ENCODE results near the gene TMOD1.
"Not testable (repeated sequence)": the region's sequence is repeated elsewhere in the genome, so short reads cannot be mapped to it uniquely, and the experiment has no call there.

Gene TMOD1

DNA sequence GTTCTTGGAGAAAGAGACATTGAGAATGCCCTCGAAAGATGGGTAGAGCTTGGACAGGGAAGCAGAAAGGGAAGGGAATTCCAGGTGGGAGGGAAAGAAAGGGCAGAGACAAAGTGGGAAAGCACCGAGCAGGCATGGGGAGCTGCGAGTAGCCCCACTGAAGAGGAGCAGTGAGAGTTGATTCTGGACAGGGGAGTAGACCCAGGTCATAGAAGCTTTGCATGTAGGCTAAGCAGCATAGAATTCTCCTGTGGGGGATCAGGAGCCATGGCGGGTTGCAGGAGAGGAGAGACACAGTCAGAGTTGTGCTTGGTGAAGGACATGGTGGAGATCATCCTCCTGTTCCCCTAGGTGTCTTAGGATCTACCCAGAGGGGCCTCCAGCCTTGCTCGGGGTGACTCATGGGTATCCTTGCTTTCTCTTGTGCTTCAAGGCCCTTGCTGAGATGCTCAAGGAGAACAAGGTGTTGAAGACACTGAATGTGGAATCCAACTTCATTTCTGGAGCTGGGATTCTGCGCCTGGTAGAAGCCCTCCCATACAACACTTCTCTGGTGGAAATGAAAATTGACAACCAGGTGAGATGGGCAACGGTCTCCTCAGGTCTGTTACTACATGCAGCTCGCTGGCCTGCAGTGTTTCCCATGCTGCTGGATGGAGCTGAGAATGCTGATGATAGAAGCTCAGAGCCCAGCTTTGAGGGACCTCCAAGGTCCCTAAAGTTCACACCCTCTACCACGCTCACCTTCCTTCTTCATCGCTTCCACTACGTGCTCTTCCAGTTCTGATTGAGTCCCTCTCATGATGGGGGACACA, 67.2 kb downstream of the TMOD1 start:
- no peak for DNase-seq

DNA sequence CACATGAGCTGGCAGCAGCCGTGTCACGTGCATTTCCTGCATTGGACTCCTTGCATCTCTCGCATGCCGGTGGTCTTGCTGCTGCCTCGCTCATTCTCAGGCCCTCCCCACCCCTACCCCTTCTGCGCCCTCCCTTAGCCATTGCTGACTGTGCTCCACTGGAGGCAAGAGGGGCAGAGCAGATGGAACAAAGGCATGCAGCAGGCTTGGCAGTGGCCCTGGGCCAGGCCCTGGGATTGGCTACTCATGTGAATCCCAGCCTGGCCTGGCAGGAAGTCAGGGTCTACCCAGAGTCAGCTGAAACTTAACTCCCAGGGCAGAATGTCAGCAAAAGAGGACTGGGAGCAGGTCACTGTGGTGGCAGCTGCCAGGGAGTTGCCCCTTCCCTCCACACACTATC, 69.4 kb downstream of the TMOD1 start:
- DNase-seq, result no peak

DNA sequence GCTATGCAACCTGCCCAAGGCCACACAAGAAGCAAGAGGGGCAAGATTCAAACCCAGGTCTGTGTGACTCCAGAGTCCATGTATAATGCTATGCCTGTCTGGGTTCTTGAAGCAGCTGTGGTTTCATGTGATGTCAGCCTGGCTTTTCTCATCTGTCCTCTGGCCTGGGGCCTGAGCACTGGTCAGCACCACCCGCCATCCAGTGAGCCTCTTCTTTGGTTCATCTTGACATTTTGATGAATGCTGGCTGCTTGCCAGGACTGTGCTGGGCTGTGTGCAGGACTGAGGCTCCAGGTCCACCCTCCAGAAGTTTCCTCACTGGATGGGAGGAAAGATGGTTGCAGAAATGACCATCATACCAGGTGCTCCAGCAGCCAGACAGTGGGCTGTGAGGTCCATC, 70.2 kb downstream of the TMOD1 start:
- no peak for DNase-seq

DNA sequence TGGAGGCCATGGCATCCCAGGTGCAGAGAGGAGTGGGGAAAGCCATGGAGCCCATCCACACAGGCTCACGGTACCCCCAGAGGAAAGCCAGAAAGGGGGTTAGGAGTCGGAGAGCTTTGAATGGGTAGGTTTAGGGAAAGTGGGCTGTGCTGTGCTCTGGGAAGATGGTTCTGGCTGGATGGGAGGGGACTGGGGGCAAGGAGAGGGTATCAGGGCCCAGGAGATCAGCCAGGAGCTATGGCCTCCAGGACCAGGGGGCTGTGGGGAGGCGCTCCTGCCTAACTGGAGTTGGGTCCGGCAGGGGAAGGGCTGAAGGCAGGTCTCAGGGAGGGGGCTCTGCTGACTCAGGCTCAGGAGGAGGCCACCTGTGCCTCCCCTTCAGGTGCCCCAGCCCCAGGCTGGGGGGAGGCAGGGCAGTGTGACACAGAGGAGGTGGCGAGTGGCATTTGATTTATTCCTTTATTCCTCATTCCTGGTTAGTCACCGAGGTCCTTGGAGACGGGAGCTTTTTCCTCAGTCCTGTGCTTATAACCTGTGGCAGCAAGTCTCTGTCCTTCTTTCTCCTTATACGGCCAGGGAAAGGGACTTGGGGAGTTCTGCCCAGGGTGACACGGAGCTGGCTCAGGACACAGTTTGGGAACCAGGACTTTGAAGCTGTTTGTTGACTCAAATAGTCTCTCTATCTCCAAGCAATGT, 70.9 kb downstream of the TMOD1 start:
- DNase-seq, result no peak

DNA sequence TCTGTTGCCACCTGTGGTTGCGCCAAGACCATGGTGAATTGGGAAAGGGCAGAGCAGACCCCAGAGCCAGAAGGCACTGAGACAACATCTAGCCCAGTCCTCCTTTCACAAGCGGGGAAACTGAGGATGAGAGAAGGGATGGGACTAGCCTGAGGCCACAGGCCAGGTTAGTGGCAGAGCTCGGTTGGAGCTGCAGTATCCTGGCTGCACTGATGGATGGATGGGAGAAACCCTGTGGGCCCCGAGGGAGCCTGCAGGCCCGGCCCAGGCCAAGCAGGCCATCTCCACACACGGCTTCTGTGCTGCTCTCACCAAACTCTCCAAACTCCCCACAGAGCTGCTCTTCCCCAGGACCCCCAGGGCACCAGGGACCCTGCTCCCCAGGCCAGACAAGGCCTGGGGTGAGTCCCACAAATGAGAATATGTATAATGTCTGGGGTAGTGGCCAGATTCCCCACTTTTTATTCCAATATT, 71.5 kb downstream of the TMOD1 start:
- DNase-seq, result no peak

DNA sequence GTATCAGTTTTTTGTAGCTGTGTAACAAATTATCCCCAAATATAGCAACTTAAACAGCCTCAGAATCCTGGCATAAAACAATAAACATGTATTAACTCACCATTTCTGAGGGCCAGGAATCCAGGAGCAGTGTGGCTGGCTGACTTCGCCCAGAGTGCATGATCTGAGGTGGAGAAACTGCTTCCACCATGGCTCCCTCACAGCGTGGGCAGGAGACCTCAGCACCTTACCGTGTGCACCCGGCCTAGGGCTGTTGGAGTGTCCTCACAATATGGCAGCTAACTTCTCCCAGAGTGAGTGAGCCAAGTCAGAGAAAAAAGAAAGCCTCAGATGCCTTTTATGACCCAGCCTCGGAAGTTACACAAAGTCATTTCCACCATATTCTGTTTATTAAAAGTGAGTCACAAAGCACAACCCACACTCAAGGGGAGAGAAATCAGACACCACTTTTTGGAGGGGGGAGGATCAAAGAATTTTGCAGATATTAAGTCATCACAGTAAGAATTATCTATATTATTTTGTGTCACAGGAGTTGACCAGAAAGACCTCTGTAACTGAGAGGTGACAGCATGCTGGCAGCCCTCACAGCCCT, 72.1 kb downstream of the TMOD1 start:
- DNase-seq, result no peak

DNA sequence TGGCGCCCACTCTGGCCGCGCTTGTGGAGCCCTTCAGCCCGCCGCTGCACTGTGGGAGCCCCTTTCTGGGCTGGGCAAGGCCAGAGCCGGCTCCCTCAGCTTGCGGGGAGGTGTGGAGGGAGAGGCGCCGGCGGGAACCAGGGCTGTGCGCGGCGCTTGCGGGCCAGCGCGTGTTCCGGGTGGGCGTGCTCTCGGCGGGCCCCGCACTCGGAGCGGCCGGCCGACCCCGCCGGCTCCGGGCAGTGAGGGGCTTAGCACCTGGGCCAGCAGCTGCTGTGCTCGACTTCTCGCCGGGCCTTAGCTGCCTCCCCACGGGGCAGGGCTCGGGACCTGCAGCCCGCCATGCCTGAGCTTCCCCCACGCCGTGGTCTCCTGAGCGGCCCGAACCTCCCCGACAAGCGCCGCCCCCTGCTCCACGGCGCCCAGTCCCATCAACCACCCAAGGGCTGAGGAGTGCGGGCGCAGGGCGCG, 72.7 kb downstream of the TMOD1 start:
- not testable (repeated sequence) for DNase-seq

DNA sequence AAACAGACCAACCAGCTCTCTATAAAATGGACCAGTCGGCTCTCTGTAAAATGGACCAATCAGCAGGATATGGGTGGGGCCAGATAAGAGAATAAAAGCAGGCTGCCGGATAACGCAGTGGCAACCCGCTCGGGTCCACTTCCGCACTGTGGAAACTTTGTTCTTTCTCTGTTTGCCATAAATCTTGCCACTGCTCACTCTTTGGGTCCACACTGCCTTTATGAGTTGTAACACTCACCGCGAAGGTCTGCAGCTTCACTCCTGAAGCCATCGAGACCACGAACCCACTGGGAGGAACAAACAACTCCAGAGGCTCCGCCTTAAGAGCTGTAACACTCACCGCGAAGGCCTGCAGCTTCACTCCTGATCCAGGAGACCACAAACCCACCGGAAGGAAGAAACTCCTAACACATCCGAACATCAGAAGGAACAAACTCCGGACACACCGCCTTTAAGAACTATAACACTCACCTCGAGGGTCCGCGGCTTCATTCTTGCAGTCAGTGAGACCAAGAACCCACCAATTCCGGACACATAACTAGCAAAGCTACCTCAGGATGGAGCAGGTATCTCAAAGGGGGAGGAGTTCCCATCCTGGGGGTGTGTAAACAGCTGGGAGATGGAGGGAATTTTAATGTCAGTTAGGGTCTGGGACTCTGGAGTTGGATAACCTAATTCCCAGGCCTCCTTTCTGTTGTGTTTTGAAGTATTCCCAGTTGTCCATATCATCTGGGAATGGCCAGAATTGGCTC, 73.6 kb downstream of the TMOD1 start:
- not testable (repeated sequence) for DNase-seq

DNA sequence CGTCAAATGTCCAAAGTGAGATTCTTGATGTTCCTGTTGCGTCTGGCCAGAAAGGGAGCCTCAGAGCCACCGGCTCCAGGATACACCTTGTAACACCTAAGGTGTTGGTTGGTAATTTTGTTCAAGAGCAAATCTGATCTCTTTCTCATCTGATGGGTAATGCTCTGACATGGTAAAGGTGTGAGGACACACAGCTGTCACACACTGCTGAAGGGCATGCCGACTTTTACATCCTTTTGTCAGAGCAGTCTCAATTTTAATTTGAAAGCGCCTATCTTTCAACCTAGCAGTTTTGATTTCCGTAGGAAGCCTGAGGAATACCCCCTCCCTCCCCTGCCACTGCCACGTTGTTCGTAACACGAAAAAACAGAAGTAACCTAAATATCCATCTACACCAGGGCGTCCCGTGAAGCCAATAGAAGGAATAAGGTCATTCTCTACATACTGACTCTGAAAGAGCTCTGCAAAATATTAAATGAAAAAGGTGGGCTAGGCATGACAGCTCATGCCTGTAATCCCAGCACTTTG, 74.3 kb downstream of the TMOD1 start:
- DNase-seq, result no peak

DNA sequence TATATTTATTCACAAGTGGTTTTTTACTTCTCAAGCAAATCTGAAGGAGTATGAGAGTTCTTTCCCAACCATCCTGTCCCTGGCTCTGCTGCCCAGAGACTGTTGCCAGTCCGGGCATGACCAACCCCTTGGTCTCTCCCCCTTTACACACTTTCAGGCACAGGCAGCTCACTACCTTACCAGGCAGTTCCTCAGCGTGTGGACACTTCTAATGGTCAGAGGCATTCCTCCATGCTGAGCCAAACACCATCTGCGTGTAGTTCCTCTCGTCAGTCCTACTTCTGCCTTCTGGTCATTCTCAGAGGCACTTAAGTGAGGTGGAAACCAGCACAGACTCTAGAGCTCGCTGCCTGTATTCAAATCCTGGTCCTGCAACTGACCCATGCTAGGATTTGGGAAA, 75.6 kb downstream of the TMOD1 start:
- no peak for DNase-seq

DNA sequence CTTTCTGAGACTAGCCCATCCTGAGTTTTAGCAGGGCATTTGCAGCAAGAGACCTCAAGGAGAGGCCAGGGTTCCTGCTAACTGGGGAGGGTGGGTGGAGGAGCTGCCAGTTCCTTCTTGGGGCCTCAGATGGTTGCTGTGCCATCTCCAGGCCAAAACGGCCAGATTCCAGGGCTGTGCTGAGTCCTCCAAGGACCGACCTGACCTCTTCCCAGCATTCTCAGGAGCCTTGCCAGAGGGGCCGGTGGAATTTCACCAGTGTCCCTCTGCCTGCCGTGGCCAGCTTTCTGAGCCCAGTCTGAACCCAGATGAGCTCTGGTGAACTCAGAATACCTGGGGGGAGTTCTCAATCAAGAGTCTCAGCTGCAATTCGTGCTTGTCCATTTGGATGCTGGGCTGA, 77.4 kb downstream of the TMOD1 start:
- DNase-seq, result no peak

DNA sequence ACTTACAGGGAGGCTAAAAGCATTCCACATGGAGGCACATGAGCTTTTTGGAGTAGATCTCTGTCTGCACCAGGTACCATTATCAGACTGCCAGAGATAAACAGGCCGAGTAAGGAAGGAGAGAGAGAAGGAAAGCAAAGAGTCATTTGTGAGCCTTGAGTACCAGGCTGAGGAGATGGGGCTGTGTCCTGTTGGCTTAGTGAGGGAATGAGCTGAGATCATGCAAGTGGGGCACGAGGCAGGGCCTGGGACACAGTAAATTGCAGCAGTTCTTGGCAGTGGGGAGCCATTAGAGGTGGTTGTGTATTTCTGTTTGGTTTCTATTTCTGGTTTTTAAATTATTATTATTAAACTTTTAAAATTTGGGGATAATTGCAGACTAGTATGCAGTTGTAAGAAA, 78.4 kb downstream of the TMOD1 start:
- DNase-seq, result no peak

DNA sequence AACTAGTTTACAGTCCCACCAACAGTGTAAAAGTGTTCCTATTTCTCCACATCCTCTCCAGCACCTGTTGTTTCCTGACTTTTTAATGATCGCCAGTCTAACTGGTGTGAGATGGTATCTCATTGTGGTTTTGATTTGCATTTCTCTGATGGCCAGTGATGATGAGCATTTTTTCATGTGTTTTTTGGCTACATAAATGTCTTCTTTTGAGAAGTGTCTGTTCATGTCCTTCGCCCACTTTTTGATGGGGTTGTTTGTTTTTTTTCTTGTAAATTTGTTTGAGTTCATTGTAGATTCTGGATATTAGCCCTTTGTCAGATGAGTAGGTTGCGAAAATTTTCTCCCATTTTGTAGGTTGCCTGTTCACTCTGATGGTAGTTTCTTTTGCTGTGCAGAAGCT, 80.1 kb downstream of the TMOD1 start:
- not testable (repeated sequence) for DNase-seq

DNA sequence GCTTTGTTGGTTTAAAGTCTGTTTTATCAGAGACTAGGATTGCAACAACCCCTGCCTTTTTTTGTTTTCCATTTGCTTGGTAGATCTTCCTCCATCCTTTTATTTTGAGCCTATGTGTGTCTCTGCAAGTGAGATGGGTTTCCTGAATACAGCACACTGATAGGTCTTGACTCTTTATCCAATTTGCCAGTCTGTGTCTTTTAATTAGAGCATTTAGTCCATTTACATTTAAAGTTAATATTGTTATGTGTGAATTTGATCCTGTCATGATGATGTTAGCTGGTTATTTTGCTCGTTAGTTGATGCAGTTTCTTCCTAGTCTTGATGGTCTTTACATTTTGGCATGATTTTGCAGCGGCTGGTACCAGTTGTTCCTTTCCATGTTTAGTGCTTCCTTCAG, 83.3 kb downstream of the TMOD1 start:
- not testable (repeated sequence) for DNase-seq

DNA sequence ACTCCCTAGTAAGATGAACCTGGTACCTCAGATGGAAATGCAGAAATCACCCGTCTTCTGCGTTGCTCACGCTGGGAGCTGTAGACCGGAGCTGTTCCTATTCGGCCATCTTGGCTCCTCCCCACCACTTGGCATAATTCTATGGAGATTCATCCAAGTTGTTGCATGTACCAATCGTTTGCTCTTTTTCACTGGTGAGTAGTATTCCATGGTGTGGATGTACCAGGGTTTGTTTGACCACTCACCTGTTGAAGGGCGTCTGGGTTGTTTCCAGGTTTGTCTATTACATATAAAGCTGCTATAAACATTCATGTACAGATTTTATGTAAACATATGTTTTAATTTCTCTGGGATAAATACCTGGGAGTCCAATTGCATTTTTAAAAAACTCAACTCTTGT, 85.4 kb downstream of the TMOD1 start:
- DNase-seq, result not testable (repeated sequence)

DNA sequence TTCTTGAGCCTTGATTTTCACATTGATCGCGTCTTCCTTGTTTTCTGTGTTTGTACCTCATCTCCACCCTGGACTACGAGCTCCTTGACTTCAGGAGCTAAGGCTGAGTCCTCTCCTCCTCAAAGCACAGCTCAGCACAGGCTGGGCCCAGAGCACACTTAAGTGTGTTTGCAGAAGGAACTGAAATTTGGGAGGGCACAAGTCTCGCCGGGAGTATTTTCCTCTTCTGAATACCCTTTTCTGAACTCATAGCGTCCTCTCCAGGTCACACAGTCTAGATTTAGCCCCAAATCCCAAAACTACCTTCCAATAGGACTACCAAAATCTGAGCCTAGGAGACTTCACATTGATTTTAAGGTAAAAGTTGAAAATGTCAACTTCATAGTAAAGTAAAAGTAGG, 90.1 kb downstream of the TMOD1 start:
- DNase-seq, result no peak

DNA sequence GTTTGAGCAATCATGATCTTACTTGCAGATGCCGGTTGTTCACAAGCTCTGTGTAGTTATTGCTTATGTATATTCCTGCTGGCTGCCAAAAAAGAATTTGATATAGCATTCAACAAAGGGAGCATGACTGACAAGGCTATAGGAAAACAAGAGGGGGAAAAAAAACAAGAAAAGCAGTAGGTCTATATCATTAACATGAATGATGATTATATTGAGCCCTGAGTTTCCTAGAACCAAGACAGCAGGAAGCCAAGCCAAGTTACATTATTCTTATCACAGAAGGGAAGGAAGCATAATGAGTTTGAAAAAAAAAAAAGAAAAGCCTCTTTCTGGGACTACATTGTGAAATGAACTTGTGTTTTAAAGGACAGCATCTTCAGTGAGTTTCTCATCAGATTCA, 90.7 kb downstream of the TMOD1 start:
- no peak for DNase-seq

DNA sequence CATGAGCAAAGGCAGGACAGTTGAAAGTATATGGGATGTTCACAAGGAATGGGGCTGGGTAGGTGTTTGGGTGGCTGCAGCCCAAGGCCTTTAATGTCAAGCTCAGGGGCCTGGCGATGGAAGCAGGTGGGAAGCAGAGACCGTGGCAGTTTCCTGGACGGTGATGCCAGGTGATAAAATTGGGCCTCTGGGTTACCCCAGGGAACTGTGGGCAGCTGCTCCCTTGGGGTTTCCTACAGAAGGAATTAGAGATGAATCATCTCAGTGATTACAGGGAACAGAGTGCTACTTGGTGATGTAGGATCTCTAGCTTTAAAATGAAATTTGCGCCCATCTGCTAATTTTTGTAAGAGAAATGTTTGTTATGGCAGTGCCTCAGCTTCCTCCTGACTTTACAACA, 92.5 kb downstream of the TMOD1 start:
- no peak for DNase-seq

DNA sequence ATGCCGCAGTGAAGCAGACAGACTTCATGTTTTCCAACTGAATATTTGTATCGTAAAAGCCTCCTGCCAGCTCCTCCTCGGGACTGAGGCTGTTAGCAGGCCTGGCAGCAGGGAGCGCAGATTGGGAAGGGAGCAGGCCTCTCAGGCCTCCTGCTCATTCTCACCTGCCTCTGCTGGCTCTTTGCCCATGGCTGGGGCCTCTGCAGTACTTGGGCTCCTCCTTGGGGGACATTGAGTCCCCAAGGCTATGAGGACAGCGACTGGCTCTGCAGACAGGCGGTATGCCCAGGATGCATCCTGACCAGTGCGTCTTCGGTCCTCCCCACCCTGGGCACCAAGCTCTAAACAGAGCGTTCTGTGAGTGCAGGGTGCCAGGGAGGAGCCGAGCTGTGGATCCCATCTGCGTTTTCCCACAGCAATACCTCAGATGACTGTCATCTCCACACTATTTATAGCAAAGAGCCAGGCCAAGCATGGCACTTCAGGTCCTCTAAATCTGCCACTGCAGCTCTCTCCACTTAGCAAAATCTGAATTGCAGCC, 93.0 kb downstream of the TMOD1 start:
- DNase-seq, result no peak

DNA sequence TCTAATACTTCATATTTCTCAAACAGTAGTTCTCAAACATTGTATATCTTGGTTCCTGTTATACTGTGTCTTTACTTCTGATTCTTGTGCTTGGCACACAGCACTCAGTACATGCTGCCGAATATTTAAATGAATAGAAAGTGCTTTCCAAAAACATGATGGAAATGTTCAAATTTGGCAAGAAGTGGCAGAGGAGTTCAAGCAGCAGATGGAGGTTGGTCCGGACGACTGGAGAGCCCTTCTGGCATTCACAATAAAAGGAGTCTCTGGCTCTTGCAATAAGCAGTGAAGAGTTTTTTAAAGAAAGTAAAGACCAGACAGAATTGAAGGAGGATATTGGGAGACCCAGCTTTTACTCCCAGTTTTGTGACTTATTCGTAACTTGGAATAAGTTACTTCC, 95.4 kb downstream of the TMOD1 start:
- DNase-seq, result no peak

DNA sequence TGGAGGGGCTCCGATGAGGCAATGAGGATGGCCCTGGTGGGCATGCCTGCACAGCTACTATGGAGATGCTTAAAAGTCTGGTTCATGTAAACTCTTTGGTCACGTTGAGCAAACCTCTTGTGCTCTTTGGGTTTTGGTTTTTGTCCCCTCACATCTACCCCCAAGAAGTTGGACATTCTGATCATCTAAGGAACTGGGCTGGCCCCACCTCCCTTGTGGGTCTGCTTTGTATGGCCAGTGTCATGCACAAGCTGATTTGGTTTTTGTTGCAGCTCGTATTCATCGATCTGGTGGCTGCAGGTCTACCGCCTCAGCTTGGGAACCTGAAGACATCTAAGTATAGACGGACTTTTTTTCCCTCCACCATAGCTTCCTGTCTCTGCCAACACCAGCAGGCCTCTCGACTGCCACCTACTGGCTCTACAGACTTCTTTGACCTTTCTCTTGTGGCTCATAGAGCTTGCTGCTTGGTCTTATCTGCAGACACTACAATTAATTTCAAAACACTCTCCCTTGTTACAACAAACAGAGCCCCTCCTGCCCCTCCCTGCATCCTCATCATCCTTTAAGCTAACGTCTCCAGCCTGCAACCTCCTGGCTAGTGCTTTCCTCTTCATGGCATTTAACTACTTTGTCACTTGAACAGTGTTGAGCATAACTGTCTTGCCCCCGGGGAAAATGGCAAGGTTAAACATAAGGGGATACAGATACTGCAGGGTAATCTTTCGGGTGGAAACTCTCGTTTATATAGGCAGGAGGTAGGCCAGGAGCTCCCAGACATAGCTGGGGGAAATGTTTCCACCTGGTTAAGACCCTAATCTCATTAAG, 97.2 kb downstream of the TMOD1 start:
- DNase-seq, result peak; percentile 44

Data from effector CD8-positive, alpha-beta T cell (primary cell).